ENCODE measurements around the gene ELMO2. TPM values are rescaled to one million over a fixed set of nuclear protein-coding genes. Genes with fewer than 3 reads are reported as not detected.

The ELMO2 gene
- total and polyA plus RNA-seq, 2 of the 4 experiments (the other 2 are of a cell fraction), result 29.2 to 52.7 TPM

DNA sequence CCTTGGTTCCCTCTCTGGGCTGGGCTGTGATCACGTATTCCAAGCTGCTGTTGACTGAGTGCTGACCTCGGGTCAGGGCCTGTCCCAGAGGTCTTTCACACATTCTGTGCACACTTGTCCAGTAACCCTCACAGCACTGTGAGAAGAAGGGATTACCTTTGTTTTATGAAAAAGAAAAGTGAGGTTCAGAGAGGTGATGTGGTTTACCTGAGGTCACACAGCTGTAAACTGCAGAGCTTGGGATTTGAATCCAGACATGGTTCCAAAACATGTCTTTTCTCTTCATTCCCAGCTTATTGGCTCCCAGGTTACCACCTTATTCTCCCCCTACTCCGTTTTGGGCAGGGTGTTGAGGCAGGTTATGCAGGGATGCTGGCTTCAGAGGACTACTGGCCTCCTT lies 69.7 kb downstream of the ELMO2 start:
- Histone ChIP-seq H3K27ac (ENCODE audit: insufficient read depth, low read length) (no peak overlapping the region), H3K79me1 (ENCODE audit: low read depth in 1 of 2, low read length in 2 of 2) (no peaks in the 10 kb centered on the region), H3K9me3 (ENCODE audit: control insufficient read depth, insufficient read depth, low read length) (no peaks in the 10 kb centered on the region), H3K9me1 (ENCODE audit: insufficient read depth, low read length) (no peaks in the 10 kb centered on the region), H3K36me3 (ENCODE audit: control insufficient read depth, insufficient read depth, low read length) (no peaks in the 10 kb centered on the region), H3K56ac (ENCODE audit: extremely low read depth, insufficient read depth, low read length) (no peak overlapping the region), H3K4me1 (ENCODE audit: control insufficient read depth, insufficient read depth, low read length) (no peaks in the 10 kb centered on the region), H4K91ac (ENCODE audit: insufficient read depth, low read depth, low read length) (no peak overlapping the region), H3K4me3 (ENCODE audit: insufficient read depth, low read depth, low read length) (no peak overlapping the region), H3K14ac (replicated peaks; ENCODE audit: low read depth, low read length) (no peak overlapping the region), H2BK5ac (ENCODE audit: low read depth, low read length, poor library complexity, severe bottlenecking) (no peak overlapping the region), H3K4me2 (ENCODE audit: low read depth, low read length) (no peak overlapping the region), H2AK5ac (ENCODE audit: low read depth, low read length) (no peak overlapping the region), H3K23ac (ENCODE audit: low read depth, low read length) (no peak overlapping the region), H4K20me1 (ENCODE audit: insufficient read depth, low read length) (no peaks in the 10 kb centered on the region), H4K8ac (ENCODE audit: low read depth in 2 of 2, low read length in 2 of 2) (no peak overlapping the region), H4K5ac (ENCODE audit: low read depth, low read length) (no peak overlapping the region), H3K4ac (ENCODE audit: low read depth, low read length) (no peak overlapping the region), H2BK120ac (ENCODE audit: low read depth, low read length) (no peak overlapping the region), H2BK15ac (ENCODE audit: low read depth, low read length) (no peak overlapping the region), H2BK20ac (ENCODE audit: low read depth, low read length) (no peak overlapping the region), H2AK9ac (replicated peaks; ENCODE audit: low read depth, low read length, poor library complexity) (no peak overlapping the region), H2AFZ (replicated peaks; ENCODE audit: low read length, poor library complexity) (no peak overlapping the region), H3K9ac (ENCODE audit: low read depth, low read length) (no peak overlapping the region), H3K18ac (ENCODE audit: low read depth, low read length) (no peak overlapping the region), H3K27me3 (ENCODE audit: control insufficient read depth, insufficient read depth, low read length) (peaks cover 71% of the 10 kb centered on the region)
- DNase-seq (no peak), ATAC-seq (ENCODE audit: low read depth) (no peak)
- dilution Hi-C loops (cut with HindIII; ENCODE audit: low sequenced_read_pairs, unreplicated experiment), result no loop called here
- TF ChIP-seq NFE2L2 (IDR thresholded peaks at IDR 0.05; ENCODE audit: low read depth, low read length) (no peak), RFX5 (IDR thresholded peaks at IDR 0.05; ENCODE audit: low read depth, low read length) (no peak), SMC3 (IDR thresholded peaks at IDR 0.05; ENCODE audit: low read depth, low read length) (no peak), RCOR1 (IDR thresholded peaks at IDR 0.05; ENCODE audit: insufficient replicate concordance, low read length) (no peak), BHLHE40 (IDR thresholded peaks at IDR 0.05; ENCODE audit: low read depth, low read length) (no peak), MAFK (IDR thresholded peaks at IDR 0.05; ENCODE audit: low read depth, low read length) (no peak), CHD1 (IDR thresholded peaks at IDR 0.05; ENCODE audit: low read depth, low read length) (no peak), MAZ (IDR thresholded peaks at IDR 0.05; ENCODE audit: borderline replicate concordance, low read depth, low read length) (no peak), MXI1 (IDR thresholded peaks at IDR 0.05; ENCODE audit: borderline replicate concordance, low read depth, low read length) (no peak), FOS (IDR thresholded peaks at IDR 0.05; ENCODE audit: low read depth, low read length) (no peak), POLR2A (IDR thresholded peaks at IDR 0.05; ENCODE audit: low read depth, low read length) (no peak), RAD21 (IDR thresholded peaks at IDR 0.05; ENCODE audit: low read length) (no peak), CEBPB (IDR thresholded peaks at IDR 0.05; ENCODE audit: low read depth, low read length) (no peak)
- TF ChIP-seq, protein P1, sequence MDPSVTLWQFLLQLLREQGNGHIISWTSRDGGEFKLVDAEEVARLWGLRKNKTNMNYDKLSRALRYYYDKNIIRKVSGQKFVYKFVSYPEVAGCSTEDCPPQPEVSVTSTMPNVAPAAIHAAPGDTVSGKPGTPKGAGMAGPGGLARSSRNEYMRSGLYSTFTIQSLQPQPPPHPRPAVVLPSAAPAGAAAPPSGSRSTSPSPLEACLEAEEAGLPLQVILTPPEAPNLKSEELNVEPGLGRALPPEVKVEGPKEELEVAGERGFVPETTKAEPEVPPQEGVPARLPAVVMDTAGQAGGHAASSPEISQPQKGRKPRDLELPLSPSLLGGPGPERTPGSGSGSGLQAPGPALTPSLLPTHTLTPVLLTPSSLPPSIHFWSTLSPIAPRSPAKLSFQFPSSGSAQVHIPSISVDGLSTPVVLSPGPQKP (IDR thresholded peaks at IDR 0.05; ENCODE audit: borderline replicate concordance, low read depth, low read length), result no peak
- TF ChIP-seq, protein P2, sequence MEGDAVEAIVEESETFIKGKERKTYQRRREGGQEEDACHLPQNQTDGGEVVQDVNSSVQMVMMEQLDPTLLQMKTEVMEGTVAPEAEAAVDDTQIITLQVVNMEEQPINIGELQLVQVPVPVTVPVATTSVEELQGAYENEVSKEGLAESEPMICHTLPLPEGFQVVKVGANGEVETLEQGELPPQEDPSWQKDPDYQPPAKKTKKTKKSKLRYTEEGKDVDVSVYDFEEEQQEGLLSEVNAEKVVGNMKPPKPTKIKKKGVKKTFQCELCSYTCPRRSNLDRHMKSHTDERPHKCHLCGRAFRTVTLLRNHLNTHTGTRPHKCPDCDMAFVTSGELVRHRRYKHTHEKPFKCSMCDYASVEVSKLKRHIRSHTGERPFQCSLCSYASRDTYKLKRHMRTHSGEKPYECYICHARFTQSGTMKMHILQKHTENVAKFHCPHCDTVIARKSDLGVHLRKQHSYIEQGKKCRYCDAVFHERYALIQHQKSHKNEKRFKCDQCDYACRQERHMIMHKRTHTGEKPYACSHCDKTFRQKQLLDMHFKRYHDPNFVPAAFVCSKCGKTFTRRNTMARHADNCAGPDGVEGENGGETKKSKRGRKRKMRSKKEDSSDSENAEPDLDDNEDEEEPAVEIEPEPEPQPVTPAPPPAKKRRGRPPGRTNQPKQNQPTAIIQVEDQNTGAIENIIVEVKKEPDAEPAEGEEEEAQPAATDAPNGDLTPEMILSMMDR (conservative IDR thresholded peaks at IDR 0.05; ENCODE audit: low read depth, low read length), result no peak
- TF ChIP-seq, protein P3, sequence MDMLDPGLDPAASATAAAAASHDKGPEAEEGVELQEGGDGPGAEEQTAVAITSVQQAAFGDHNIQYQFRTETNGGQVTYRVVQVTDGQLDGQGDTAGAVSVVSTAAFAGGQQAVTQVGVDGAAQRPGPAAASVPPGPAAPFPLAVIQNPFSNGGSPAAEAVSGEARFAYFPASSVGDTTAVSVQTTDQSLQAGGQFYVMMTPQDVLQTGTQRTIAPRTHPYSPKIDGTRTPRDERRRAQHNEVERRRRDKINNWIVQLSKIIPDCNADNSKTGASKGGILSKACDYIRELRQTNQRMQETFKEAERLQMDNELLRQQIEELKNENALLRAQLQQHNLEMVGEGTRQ (IDR thresholded peaks at IDR 0.05; ENCODE audit: low read depth, low read length), result no peak
- no CpG with 5 or more reads among the region's 3 CpGs for WGBS, 2 experiments (ENCODE audit: extremely low coverage in 2 of 2, insufficient read length in 1 of 2)
- POLR2A ChIA-PET (ENCODE audit: unreplicated experiment), result no interaction called here
- BruUV-seq (replicated peaks), result no TSS peak
- in situ Hi-C loops (cut with MboI; ENCODE audit: low sequenced_read_pairs), result no loop called here
- intact Hi-C loops (cut with micrococcal nuclease), result no loop called here
- CTCF ChIA-PET, result no interaction called here
